Astrocyte (in vitro differentiated cells and primary cell): Measurements from ENCODE around the gene IFNAR1.

Experiments
- CTCF ChIP-seq: IDR thresholded peaks from 2 replicates; pipeline ENCODE4 v1.5.1; 2011; ENCODE audit warnings: low read depth, mild to moderate bottlenecking, inconsistent platforms, low read length, moderate library complexity; ENCODE audit not compliant: insufficient read depth
- EZH2 ChIP-seq: IDR thresholded peaks from 2 replicates; pipeline ENCODE4 v1.6.1; 2012; ENCODE audit warnings: mild to moderate bottlenecking, low read length, inconsistent platforms; ENCODE audit not compliant: insufficient read depth

GRCh38 chr21:33360281-33360680, 35.5 kb downstream of the IFNAR1 start:
- TF ChIP-seq CTCF (no peak), EZH2 (no peak)
